Measurements from ENCODE around the gene MGP.

Gene MGP

GRCh38 chr12:14902465-14902864 lies 16.8 kb upstream of the MGP start:
- peak; percentile 28 for DNase-seq

DNA sequence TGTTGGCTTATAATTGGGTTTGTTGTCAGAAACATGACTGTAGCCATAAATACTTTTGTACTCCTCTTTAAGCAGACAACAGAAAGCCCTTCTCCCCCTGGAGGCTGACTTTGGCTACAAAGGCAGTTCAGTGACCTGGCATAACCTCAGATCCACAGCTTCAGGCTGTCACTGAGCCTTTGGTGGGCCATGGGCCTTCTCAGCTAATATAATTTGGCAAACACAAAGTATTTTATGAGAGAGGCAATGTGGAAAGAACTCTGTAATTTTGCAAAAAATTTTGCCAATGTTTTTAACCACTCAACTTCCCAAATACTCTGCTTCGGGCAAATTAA lies 15.5 kb upstream of the MGP start:
- no peak for DNase-seq

DNA sequence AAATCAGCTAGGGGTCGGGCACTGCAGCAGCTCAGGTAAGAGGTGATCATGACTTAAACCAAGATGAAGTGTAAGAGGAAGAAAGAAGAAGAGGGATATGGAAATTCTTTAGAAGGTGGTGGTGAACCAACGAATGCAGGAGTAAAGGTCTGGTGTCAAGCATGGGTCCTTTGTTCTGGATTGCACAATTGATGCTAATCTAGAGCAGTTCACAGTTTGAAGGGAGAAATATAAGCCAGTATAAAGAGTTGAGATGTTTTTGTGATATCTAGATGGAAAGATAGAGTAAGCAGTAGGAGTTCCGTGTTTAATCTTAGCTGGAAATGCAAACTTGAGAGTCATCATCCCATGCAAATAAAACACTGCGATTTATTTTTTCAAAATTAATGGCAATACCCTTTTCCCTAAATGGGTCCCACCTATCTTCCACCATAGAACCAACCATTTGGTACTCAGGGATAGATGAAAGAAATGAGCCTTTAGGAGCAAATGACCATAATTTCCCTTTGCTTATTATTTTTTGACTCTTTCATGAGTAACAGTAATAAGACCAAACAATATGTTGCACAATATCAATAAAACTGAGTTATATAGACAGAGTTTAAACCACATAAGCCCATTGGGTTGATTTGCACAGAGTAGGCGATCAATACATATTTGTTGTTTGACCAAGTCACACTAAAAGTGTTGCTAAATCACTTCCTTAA lies 15.0 kb upstream of the MGP start:
- no peak for DNase-seq

DNA sequence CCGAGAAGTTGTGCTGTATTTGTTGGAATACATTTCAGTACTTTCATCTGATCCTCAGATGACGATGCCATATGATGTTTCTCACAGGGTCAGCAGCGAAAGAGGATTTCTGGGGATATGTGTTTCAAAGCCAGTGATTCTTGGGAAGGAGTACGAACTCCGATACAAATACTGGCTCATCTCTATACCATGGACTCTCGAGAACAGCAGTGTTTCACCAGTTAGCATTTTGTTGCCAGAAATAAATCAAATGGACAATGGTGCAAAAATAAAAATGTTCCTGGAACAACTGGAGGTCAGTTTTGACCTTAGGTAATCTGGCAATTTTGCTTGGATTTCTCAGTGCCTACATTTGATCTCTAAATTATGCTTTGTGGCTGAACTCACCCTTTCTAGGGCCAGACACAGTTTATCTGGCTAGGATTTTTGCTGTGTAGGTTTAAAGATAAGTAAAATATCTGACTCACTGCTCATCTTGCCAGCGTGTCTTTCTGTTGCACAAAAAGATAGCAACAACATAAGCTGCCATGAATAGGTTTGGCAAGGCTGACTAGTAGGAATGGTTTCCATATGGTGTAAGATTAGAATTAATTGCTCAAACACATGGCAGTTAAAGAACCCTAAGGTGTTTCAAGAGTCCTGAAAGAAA lies 11.0 kb upstream of the MGP start:
- peak; percentile 73 for DNase-seq

DNA sequence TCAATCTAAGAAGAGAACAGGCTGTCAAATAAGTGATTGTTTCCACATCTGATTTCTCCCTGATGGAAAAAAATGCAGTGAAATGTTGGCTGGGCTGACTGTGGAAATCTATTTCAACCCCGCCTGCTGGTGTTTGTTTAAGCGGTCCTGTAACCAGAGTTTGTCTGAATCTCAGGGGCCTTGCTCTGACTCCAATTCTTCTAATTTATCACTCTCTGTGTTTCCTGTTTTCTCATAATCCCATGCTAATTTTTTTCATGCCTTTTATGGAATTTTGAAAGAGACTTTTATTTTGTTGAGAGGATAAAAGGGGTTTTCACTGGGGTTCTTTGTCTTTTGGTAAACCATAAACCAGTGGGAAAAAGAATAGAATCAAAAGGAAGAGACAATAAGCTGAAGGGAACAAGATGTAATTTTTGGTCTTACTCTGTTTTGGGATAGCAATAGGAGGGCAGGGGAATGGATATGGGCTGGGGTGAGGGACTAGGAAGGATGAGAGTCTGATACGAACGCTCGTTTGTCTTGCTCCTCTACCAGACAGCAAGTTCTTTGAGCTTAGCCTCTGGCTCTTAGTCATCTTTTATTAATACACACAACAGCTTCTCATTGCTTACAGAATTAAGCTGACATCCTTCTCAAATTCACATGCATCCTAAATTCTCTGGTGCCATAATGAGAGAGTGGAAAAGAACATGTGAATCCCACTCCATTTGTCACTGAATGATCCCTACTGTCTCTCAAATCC lies 8.0 kb upstream of the MGP start:
- peak; percentile 12 for DNase-seq

DNA sequence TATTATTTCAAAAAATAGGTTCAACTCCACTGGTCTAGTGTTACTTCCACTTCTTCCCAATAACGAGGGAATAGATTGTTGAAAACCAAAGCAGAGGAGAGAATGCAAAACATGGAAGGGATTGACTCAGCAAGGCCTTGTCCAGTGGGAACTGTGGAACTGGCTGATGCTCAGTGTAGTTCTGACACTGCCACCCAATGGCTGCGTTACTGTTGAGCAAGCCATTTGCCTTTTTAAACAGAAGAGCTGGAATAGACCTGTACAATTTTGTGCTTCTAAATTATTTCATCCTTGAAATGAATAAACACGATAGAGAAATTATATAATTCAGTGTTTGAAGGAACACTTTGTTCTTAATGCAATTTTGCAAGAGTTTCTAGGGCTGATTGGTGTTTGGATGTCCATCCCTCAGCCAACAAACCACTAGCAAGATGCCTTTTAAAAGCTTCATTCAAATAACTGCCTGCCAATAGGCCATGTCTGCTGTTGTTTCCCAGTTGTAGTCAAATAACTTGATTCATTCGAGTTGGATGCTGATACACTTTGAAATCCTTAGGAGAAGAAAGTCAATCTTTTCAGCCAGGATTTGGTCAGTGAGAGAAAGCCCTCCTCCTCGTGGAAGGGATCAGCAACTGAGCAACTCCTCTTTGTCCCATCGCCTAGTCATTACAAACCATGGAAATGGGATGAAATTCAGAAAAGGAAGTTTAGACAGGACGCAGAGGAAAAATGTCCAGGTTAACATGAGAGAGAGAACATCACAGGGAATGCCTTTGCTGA lies 7.3 kb upstream of the MGP start:
- no peak for DNase-seq

DNA sequence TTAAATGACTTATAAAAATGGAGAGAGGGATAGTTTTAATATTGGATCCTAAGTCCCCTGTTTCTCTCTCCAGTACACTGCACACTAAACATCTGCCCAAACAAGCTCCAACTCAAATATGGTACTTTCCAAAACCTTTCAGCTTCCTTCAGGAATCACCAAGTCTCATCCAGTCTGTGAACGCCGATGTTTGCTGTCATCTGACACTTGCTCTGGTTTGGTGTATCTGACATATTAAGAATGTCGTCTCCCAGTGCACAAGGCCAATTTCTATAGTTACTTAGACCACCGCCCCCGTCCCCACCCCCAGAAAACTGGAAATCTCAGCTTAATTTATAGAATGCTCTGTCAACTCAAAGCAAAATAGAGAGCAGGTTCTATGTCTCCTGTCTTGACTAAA lies 5.0 kb upstream of the MGP start:
- no peak for DNase-seq

GRCh38 chr12:14886271-14886670 lies 617 bp upstream of the MGP start:
- no peak for DNase-seq

DNA sequence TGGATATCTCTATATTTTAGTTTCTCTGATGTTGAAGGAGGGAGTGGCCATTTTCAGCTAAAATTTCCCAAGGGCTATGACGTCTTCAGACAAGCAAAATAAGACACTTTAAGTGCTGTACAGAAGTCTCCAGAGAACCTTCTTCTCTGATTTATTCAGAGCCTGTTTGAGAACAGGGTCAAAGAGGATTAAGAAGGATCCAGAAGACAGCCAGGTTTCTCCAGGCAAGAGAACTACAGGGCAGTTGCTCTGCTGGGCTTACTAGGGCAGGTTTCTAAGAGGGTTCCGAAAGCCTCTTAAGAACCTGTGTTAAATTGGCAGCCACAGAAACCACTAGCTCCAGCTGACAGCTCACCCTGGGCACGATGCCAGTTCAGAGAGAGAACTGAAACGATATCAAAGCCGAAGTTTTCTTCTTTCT lies 1.2 kb downstream of the MGP start:
- peak; percentile 79 for DNase-seq

- peak; percentile 31 for DNase-seq
These were observed 2.0 kb downstream of the MGP start for GRCh38 chr12:14883686-14884085.

DNA sequence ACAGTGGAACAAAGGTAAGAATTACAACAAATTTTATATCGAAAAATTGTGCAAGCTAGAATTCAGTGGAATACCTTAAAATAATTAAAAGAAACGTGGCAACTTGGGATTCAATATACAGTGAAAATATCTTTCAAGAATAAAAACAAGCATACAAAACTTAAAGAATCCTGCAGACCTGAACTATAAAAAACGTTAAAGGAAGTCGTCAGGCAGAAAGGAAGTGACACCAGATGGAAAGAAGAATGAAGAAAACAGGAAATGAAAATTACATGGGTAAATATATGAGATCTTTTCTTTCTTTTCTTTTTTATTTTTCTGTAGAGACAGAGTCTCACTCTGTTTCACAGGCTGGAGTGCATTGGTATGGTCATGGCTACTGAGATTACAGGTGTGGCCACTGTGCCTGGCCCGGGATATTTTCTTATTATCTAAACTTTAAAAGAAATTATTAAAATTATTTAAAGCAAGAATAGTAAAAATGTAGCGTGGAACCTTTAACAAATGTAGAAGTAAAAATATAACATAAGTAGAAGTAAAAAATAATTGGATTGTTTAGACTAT lies 4.7 kb downstream of the MGP start:
- DNase-seq, result no peak

GRCh38 chr12:14879222-14879933 lies 6.3 kb downstream of the MGP start:
- DNase-seq, result no peak

DNA sequence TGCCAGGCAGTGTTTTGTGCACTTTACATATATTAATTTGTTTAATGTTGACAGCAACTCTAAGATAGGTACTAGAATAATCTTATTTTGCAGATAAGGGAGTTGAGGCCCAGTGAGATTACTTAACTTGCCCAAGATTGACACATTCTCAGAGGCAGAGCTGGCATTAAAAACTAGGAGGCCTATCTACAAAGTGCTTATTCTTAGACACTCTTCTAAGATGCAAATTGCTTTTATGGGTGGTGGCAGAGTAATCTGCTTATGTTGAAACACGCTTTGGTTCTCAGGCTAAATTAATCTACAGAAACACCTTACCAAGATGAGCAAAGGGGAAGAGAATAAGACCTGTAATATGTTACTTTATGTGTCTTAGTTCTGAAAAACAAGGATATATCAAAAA lies 7.2 kb downstream of the MGP start:
- DNase-seq, result no peak

GRCh38 chr12:14876833-14877232 lies 8.8 kb downstream of the MGP start:
- no peak for DNase-seq

GRCh38 chr12:14874882-14875281 lies 10.8 kb downstream of the MGP start:
- peak; percentile 34 for DNase-seq

DNA sequence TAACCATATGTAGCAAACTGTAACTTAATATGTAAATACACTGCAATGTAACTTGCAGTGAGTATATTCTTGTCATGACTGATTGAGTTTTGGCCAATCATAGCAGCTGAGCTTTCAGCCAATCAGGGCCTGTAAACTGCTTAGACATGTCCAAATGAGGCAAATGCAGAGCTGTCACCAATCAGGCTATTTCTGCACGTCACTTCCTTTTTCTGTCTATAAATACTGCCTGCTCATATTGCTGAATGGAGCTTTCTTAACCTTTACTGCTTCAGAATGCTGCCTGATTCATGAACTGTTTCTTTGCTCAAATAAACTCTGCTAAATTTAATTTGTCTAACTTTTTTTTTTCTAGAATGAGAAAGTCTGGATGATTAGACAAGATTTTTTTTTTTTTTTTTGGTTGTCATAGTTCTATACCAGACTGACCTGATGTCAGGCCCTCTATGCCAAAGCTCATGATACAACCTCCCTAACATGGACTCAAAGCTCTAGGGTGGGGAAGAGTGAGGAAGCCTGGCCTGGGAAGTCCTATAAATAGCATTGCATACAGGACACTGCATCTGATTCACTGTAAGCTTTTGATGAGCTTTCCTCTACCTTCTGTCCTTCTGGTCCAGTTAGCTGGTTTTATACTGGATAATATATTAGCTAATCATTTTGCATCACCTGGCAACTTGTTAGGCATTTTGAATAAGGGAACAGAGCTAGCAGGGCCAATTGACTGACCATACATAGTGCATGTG lies 12.0 kb downstream of the MGP start:
- no peak for DNase-seq

GRCh38 chr12:14871886-14872285 lies 13.8 kb downstream of the MGP start:
- DNase-seq, result no peak

DNA sequence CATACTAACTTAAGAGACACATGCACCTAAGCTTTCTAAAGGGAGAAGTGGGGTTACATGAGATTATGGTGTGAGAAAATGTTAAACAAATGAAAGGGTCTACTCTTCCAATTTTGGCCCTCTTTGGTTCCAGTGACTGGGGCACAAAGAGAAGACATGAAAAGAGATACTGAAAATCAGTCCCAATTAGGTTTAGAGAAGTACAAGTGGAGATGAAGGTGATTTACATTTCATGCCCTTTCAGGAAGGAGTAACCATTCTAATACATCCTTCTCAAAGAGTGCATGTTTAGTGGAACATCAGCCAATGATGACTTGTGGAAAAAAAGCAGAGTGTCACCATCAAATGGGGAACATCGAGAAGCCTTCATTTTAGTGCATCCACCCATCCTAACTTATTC lies 14.4 kb downstream of the MGP start:
- DNase-seq, result no peak

- DNase-seq, result no peak
These were observed 16.6 kb downstream of the MGP start for GRCh38 chr12:14868916-14869506.

DNA sequence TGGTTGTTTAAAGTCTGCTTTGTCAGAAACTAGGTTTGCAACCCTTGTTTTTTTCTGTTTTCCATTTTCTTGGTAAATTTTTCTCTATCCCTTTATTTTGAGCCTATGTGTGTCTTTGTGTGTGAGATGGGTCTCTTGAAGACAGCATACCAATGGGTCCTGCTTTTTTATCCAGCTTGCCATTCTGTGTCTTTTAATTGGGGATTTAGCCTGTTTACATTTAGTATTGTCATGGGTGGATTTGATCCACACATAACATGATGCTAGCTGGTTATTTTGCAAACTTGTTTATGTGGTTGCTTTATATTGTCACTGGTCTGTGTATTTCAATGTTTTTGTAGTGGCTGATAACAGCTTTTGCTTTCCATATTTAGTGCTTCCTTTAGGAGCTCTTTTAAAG lies 25.2 kb downstream of the MGP start:
- no peak for DNase-seq

DNA sequence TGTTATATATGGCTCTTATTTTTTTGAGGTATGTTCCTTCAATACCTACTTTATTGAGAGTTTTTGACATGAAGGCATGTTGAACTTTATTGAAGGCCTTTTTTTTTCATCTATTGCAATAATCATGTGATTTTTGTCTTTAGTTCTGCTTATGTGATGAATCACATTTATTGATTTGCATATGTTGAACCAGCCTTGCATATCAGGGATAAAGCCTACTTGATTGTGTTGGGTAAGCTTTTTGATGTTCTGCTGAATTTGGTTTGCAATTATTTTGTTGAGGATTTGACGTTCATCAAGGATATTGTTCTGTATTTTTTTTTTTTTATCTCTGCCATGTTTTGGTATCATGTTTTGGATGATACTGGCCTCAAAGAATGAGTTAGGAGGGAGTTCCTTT lies 27.1 kb downstream of the MGP start:
- DNase-seq, result no peak

Measured in fibroblast of skin of abdomen (primary cell).